ENCODE results near the gene BCAT1. TPM values are rescaled to one million over a fixed set of nuclear protein-coding genes. Genes with fewer than 3 reads are reported as not detected.
"Not testable (repeated sequence)": the region's sequence is repeated elsewhere in the genome, so short reads cannot be mapped to it uniquely, and the experiment has no call there.

The BCAT1 gene
- total and polyA plus RNA-seq, 2 donors from 2014 or later, result 1.3 to 15.5 TPM

GRCh38 chr12:24944601-24944975 is 4.3 kb downstream of the BCAT1 start:
- FAIRE-seq, result no peak

GRCh38 chr12:24943947-24944600 is 4.8 kb downstream of the BCAT1 start:
- TF ChIP-seq, protein P1, sequence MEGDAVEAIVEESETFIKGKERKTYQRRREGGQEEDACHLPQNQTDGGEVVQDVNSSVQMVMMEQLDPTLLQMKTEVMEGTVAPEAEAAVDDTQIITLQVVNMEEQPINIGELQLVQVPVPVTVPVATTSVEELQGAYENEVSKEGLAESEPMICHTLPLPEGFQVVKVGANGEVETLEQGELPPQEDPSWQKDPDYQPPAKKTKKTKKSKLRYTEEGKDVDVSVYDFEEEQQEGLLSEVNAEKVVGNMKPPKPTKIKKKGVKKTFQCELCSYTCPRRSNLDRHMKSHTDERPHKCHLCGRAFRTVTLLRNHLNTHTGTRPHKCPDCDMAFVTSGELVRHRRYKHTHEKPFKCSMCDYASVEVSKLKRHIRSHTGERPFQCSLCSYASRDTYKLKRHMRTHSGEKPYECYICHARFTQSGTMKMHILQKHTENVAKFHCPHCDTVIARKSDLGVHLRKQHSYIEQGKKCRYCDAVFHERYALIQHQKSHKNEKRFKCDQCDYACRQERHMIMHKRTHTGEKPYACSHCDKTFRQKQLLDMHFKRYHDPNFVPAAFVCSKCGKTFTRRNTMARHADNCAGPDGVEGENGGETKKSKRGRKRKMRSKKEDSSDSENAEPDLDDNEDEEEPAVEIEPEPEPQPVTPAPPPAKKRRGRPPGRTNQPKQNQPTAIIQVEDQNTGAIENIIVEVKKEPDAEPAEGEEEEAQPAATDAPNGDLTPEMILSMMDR (IDR thresholded peaks at IDR 0.05; ENCODE audit: borderline replicate concordance, extremely low read depth, insufficient read depth), result no peak

More at GRCh38 chr12:24944601-24944975, 4.3 kb downstream of the BCAT1 start:
- peaks cover 0 to 3% (median 3%) of the 10 kb centered on the region in 3 donors for H3K4me1 ChIP-seq (ENCODE audit: control insufficient read depth in 2 of 3, insufficient read depth in 2 of 3, low read depth in 1 of 3, low read length in 3 of 3)
- no peak overlapping the region for H3K27ac ChIP-seq (ENCODE audit: low read depth in 2 of 2, low read length in 2 of 2)
- H3K9ac ChIP-seq (ENCODE audit: low read length in 3 of 3), result no peak overlapping the region
- no peak for DNase-seq
- TF ChIP-seq, protein P1 (IDR thresholded peaks at IDR 0.05; ENCODE audit: borderline replicate concordance, extremely low read depth, insufficient read depth), result no peak
- no peak overlapping the region for H3K4me3 ChIP-seq (ENCODE audit: low read length in 3 of 3)
- no peaks in the 10 kb centered on the region for H3K9me3 ChIP-seq (ENCODE audit: control insufficient read depth in 2 of 3, insufficient read depth in 1 of 3, low read length in 3 of 3)
- no peaks in the 10 kb centered on the region for H3K36me3 ChIP-seq (ENCODE audit: control insufficient read depth in 2 of 3, insufficient read depth in 3 of 3, low read length in 3 of 3)
- intact Hi-C loops (cut with DNase I), result no loop called here
- no peaks in the 10 kb centered on the region for H3K27me3 ChIP-seq (ENCODE audit: control insufficient read depth, insufficient read depth, low read length)

DNA sequence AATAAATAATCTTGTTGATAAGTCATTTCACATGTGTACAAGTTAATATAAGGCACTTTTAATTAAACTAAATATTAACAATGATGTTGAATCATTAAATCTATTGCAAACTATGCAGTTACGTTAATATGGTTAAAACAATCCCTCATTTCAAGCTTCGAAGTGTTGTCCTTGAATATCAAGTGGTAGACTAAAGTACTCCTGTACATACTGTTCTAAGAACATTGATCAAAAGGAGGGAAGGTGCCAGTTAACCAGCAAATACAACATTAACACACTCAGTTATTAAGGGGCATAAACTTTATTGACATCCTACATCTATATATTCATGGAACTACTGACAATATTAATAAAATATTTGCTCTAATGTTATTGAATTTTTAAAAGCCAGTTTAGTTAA is 8.7 kb downstream of the BCAT1 start:
- TF ChIP-seq, protein P1 (IDR thresholded peaks at IDR 0.05; ENCODE audit: borderline replicate concordance, extremely low read depth, insufficient read depth), result no peak
- H3K36me3 ChIP-seq (ENCODE audit: control insufficient read depth in 2 of 3, insufficient read depth in 3 of 3, low read length in 3 of 3), result no peaks in the 10 kb centered on the region
- FAIRE-seq, result no peak
- no peak overlapping the region for H3K9ac ChIP-seq (ENCODE audit: low read length in 3 of 3)
- no peaks in the 10 kb centered on the region for H3K4me1 ChIP-seq (ENCODE audit: control insufficient read depth in 2 of 3, insufficient read depth in 2 of 3, low read depth in 1 of 3, low read length in 3 of 3)
- intact Hi-C loops (cut with DNase I), result no loop called here
- H3K4me3 ChIP-seq (ENCODE audit: low read length in 3 of 3), result no peak overlapping the region
- no peaks in the 10 kb centered on the region for H3K27me3 ChIP-seq (ENCODE audit: control insufficient read depth, insufficient read depth, low read length)
- H3K9me3 ChIP-seq (ENCODE audit: control insufficient read depth in 2 of 3, insufficient read depth in 1 of 3, low read length in 3 of 3), result no peaks in the 10 kb centered on the region
- H3K27ac ChIP-seq (ENCODE audit: low read depth in 2 of 2, low read length in 2 of 2), result no peak overlapping the region
- DNase-seq, result no peak

More at GRCh38 chr12:24943947-24944600, 4.8 kb downstream of the BCAT1 start:
- Histone ChIP-seq H3K4me3 (ENCODE audit: low read length in 3 of 3) (no peak overlapping the region), H3K27ac (ENCODE audit: low read depth in 2 of 2, low read length in 2 of 2) (no peak overlapping the region), H3K9me3 (ENCODE audit: control insufficient read depth in 2 of 3, insufficient read depth in 1 of 3, low read length in 3 of 3) (no peaks in the 10 kb centered on the region), H3K9ac (ENCODE audit: low read length in 3 of 3) (no peak overlapping the region), H3K4me1 (ENCODE audit: control insufficient read depth in 2 of 3, insufficient read depth in 2 of 3, low read depth in 1 of 3, low read length in 3 of 3) (peaks cover 0 to 3% (median 2%) of the 10 kb centered on the region in 3 donors), H3K27me3 (ENCODE audit: control insufficient read depth, insufficient read depth, low read length) (no peaks in the 10 kb centered on the region), H3K36me3 (ENCODE audit: control insufficient read depth in 2 of 3, insufficient read depth in 3 of 3, low read length in 3 of 3) (no peaks in the 10 kb centered on the region)
- intact Hi-C loops (cut with DNase I), result no loop called here
- DNase-seq, result no peak
- no peak for FAIRE-seq

DNA sequence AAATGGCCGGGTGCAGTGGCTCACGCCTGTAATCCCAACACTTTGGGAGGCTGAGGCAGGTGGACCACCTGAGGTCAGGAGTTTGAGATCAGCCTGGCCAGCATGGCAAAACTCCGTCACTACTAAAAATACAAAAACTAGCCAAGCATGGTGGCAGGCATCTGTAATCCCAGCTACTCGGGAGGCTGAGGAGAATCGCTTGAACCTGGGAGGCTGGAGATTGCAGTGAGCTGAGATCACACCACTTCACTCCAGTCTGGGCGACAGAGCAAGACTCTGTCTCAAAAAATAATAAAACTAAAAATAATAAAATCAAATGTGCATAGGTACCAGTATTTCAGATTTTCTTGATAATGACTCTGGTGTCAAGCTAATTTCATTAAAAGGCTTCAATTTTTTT is 9.3 kb downstream of the BCAT1 start:
- H3K4me3 ChIP-seq (ENCODE audit: low read length in 3 of 3); H3K4me1 ChIP-seq (ENCODE audit: control insufficient read depth in 2 of 3, insufficient read depth in 2 of 3, low read depth in 1 of 3, low read length in 3 of 3); H3K9me3 ChIP-seq (ENCODE audit: control insufficient read depth in 2 of 3, insufficient read depth in 1 of 3, low read length in 3 of 3); H3K36me3 ChIP-seq (ENCODE audit: control insufficient read depth in 2 of 3, insufficient read depth in 3 of 3, low read length in 3 of 3); H3K27me3 ChIP-seq (ENCODE audit: control insufficient read depth, insufficient read depth, low read length); FAIRE-seq; DNase-seq; H3K27ac ChIP-seq (ENCODE audit: low read depth in 2 of 2, low read length in 2 of 2); intact Hi-C loops (cut with DNase I); H3K9ac ChIP-seq (ENCODE audit: low read length in 3 of 3): not testable (repeated sequence)

All from kidney (tissue), 14 donors.